ENCODE measurements around the gene MAML2.

MAML2 gene

GRCh38 chr11:96234866-96235441 is 108.0 kb downstream of the MAML2 start:
- DNase-seq = no peak

DNA sequence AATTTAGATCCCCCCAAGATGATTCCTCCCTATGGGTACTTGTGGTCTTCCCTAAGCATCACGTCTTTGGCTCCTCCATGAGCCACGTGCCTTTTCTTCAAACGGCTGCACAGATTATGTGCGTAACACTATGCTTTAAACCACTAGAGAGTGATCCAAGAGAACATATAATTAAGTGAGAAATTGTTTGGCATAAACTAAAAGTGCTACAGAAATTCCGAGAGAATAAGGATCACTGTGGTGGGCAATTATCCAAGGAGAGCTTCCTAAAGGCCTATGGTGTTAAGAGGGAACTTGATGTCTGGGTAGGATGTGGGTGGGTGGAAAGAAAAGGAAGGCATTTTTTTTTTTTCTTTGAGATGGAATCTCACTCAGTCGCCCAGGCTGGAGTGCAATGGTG is 110.9 kb downstream of the MAML2 start:
- DNase-seq = no peak

- no peak for DNase-seq
Measured at GRCh38 chr11:96230686-96231085, 112.3 kb downstream of the MAML2 start.

DNA sequence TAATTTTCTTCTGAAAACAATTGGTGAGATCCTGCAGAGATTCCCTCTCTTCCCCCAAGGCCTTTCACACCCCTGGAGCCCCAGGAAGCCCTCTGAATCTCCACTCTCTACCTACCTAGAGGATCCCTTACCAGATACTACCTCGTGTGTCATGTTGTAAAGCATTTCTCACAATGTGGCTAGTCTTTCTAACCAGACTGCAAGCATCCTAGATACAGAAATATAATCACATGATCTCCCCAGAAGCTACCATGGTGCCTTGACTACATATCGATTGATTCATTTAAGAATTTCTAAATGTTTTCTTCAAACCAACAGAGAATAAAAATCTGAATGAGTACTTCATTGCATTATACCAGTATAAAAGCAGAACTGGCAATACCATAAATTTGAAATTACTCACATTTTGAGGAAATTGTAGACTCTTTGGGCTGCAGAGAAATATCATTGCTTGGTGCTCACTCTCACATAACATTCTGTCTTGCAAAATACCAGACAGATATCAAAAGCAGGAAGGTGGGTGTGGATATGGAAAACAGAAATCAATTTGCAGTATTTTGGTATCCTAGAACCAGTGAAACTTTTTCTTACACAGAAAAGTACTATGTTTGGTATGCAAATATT is 113.5 kb downstream of the MAML2 start:
- DNase-seq = no peak

DNA sequence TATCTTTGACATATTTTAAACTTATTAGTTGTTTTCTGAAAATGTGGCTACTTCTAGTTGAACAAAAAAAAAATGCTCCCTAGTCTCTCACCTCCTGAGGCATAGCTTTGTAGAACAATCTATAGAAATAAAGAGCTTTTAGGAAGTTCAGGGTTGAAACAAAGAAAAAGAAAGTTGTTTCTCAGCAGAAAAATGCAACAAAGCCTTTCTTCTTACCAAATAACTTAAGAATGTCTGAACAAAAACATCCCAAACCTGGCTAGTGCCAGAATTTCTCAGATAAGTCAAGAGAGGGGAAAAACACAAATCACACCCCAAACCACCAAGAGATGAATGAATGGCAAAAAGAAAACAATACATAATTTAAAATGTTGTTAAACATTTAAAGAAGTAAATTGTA is 114.1 kb downstream of the MAML2 start:
- DNase-seq = no peak

DNA sequence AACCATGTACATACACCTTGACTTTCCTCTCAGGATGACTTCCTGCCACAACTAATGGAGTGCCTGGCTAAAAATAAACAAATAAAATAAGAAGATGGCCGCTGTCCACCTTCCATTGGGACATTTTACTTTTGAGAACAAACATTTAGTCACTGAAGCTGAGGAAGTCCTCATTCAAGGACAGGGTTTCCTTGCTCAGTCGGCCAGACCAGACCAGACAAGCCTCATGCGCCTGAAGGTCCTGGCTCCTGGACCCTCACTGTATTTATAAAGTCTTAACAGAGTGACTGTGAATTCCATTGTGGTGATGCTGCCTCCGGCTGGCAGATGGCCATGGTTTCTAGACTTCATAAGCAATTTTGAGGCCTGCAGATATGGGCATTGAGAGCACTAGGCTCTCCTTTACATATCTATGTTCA is 114.5 kb downstream of the MAML2 start:
- DNase-seq = no peak

DNA sequence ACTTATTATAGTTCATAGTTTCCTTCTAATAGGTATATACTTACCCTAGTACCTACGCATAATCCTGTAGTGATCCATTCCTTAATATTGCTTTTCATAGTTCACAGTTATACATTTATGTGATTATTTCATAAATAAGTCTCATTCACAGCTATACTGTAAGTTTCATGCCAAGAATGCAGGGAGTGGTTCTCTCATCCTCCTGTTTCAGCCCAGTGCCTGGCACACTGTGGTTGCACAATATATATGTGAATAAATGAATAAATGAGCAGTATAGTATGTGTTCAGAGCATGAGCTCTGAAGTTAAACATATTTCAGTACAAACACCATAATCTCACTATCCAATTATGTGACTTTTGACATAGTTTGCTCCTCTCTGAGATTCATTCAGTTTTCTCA is 115.8 kb downstream of the MAML2 start:
- DNase-seq = no peak

GRCh38 chr11:96223083-96223482 is 119.9 kb downstream of the MAML2 start:
- no peak for DNase-seq

DNA sequence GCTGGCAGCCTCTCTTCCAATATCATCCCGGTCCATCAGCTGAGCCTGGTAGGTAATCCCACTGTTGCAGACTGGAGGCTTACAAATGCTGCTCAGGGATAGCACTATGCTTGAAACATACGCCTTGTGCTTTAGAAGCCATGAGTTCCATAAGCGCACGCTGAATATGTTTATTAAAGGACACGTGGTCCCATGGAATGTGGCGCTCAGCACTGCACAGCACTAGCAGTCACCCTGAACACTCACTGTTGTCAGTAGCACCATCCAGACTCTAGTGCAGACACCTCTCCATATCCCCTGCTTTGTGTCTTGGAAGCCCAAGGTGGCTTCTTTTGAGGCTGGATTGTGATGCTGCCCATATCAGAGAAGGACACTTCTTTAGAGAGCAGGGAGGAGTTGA is 120.9 kb downstream of the MAML2 start:
- DNase-seq = no peak

GRCh38 chr11:96221244-96222070 is 121.5 kb downstream of the MAML2 start:
- no peak for DNase-seq

DNA sequence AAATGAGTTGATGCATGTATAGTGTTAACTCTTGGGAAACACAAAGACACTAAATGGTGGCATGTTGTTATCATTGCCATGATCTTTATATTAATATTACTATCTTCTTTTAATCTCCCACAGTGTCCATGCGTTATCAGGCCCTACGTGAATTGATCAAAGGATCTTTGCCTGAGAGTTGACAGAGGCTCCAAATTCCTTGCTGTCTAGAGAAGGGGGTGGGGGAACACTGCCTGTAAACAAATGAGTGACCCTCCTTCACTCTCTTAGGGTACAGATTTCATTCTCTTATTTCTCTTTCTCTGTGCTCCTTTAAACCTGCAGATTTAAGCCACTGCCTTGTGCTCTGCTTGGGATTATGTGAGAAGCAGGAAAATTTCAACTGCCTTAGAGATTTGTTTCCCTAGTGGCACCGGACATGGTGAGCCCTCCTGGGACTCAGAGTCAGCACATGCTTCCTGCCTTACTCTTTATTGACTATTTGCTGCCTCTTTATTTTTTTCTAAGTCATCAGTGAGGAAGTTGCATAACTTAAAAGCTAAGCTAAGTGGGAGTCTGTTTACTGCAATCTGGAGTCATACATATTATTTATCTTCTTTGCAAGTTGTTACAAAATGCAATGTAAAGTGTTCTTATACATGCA is 122.9 kb downstream of the MAML2 start:
- DNase-seq = no peak

- no peak for DNase-seq
Measured at GRCh38 chr11:96218901-96219300, 124.1 kb downstream of the MAML2 start.

GRCh38 chr11:96218006-96218405 is 125.0 kb downstream of the MAML2 start:
- DNase-seq = no peak

- DNase-seq = no peak
Measured at GRCh38 chr11:96217206-96217605, 125.8 kb downstream of the MAML2 start.

GRCh38 chr11:96215826-96216225 is 127.2 kb downstream of the MAML2 start:
- no peak for DNase-seq

DNA sequence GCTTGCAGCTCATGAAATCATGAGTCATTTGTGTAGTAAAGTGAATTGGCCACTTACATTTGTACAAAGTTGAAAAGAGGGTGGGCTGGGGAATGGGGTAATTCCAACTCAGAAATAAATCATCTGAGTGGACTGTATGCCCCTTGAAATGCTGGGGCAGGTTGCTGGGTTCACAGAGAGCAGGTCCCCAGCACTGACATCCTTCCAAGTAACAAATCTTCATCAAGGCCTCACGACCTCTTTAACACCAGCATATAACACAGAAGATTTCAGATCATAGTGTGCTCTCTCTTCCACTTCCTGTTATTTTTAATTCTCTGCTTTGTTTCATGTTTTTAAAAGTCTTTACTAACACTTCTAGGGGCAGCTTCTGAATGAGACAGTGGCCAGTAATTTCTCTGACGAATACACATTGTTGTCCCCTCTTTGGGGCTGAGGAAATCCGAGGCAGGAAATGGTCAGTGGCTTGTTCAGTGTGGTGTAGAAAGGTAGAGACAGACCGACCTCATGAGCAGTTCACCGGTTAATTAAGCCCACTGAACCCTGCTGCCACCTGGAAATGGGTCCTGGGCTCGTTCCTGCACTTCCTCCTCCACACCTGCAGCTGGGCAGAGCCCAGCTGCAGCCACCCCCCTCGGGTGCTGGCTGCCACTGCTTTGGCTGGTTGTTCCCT is 127.7 kb downstream of the MAML2 start:
- DNase-seq = peak; percentile 30

DNA sequence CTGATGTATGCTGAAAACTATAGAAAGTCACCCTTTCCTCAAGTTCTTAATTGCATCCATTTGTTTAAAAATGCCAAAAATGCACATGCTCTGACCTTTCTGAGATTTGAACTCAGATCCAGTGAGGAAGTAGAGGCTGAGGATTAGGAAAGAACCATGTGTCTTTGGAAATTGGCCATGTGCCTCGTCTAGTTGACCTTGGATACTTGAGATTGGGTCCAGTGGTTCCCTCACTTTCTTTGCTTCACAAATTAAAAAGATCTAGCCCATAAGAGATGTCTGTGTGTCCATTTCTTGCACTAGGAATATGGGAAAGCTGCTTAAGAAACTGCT is 128.3 kb downstream of the MAML2 start:
- DNase-seq = no peak

GRCh38 chr11:96213500-96213899 is 129.5 kb downstream of the MAML2 start:
- DNase-seq = no peak

GRCh38 chr11:96211436-96211835 is 131.6 kb downstream of the MAML2 start:
- peak; percentile 12 for DNase-seq

- DNase-seq = peak; percentile 54
Measured at GRCh38 chr11:96207459-96208449, 135.2 kb downstream of the MAML2 start.

DNA sequence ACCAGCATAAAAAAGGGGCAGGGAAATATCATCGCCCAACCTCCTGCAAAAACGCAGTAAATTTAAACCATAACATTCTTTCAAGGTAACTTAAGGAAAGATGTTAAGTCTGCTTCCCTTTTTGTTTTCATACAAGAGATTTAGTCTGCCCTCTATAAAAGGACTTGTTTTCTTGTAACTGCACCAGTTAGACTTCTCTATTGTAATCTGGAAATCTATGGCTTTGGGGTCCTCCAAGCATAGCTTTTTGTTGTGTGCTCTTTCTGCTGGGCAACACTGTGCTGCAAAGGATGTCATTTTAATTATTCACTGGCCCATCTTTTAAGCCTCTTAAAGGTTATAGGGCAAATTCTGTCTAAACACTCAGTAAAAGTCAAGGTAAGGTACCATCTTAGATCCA is 136.0 kb downstream of the MAML2 start:
- DNase-seq = no peak

GRCh38 chr11:96205460-96205809 is 137.6 kb downstream of the MAML2 start:
- no peak for DNase-seq
